Measurements from ENCODE around the gene U2AF1L4.

Gene U2AF1L4

GRCh38 chr19:35704218-35704617 is 41.0 kb downstream of the U2AF1L4 start, which contains the start of gene ZBTB32:
Gene ZBTB32 (plus strand): TSS chr19:35704558. CDS start chr19:35714627, 10,069 bp downstream.
- DNase-seq, result peak; percentile 58

- no peak for DNase-seq
Observed at GRCh38 chr19:35703343-35703742, 41.9 kb downstream of the U2AF1L4 start.

- DNase-seq, result peak; percentile 95
Observed at GRCh38 chr19:35702223-35703012, 42.8 kb downstream of the U2AF1L4 start.

- DNase-seq, result no peak
Observed at GRCh38 chr19:35696835-35697234, 48.4 kb downstream of the U2AF1L4 start.

GRCh38 chr19:35695895-35696422 is 49.3 kb downstream of the U2AF1L4 start:
- DNase-seq, result no peak

GRCh38 chr19:35693835-35694599 is 51.2 kb downstream of the U2AF1L4 start:
- peak; percentile 88 for DNase-seq

GRCh38 chr19:35693422-35693821 is 51.8 kb downstream of the U2AF1L4 start:
- DNase-seq, result no peak
